Activated CD4-positive, alpha-beta T cell treated with anti-CD3 and anti-CD28 coated beads, Interleukin-2, Interleukin-4, amounts not matched to agents 100 ng/mL and 50 ng/mL, durations not matched to agents 16 hours and 8 hours (primary cell): ENCODE measurements around the gene CTIF.

Source experiments
- DNase-seq: peaks from one replicate; pipeline ENCODE4 v3.0.0-alpha.2; 2020; ENCODE audit warnings: low spot score

CTIF gene

GRCh38 chr18:48575301-48575657, 36.4 kb downstream of the CTIF start:
- no peak for DNase-seq

GRCh38 chr18:48575658-48576456, 37.0 kb downstream of the CTIF start:
- no peak for DNase-seq

- no peak for DNase-seq
These were observed 37.6 kb downstream of the CTIF start for GRCh38 chr18:48576457-48576771.

GRCh38 chr18:48577478-48578190, 38.8 kb downstream of the CTIF start:
- DNase-seq, result no peak

GRCh38 chr18:48578289-48578688, 39.5 kb downstream of the CTIF start:
- DNase-seq, result no peak

- DNase-seq, result no peak
These were observed 41.2 kb downstream of the CTIF start for GRCh38 chr18:48580066-48580465.

GRCh38 chr18:48580782-48581181, 42.0 kb downstream of the CTIF start:
- DNase-seq, result no peak

GRCh38 chr18:48581206-48581605, 42.4 kb downstream of the CTIF start:
- no peak for DNase-seq

- DNase-seq, result no peak
These were observed 43.1 kb downstream of the CTIF start for GRCh38 chr18:48581941-48582340.

GRCh38 chr18:48582946-48583345, 44.1 kb downstream of the CTIF start:
- no peak for DNase-seq

- DNase-seq, result no peak
These were observed 44.7 kb downstream of the CTIF start for GRCh38 chr18:48583573-48583972.

GRCh38 chr18:48589797-48590519, 51.1 kb downstream of the CTIF start:
- DNase-seq, result no peak

- no peak for DNase-seq
These were observed 51.8 kb downstream of the CTIF start for GRCh38 chr18:48590678-48591077.

- no peak for DNase-seq
These were observed 53.8 kb downstream of the CTIF start for GRCh38 chr18:48592540-48593171.

GRCh38 chr18:48594471-48595094, 55.8 kb downstream of the CTIF start:
- no peak for DNase-seq

- DNase-seq, result no peak
These were observed 56.9 kb downstream of the CTIF start for GRCh38 chr18:48595703-48596218.

GRCh38 chr18:48597110-48597509, 58.3 kb downstream of the CTIF start:
- no peak for DNase-seq

- no peak for DNase-seq
These were observed 58.8 kb downstream of the CTIF start for GRCh38 chr18:48597671-48598070.

GRCh38 chr18:48599391-48599790, 60.6 kb downstream of the CTIF start:
- no peak for DNase-seq

- no peak for DNase-seq
These were observed 61.2 kb downstream of the CTIF start for GRCh38 chr18:48600046-48600445.

GRCh38 chr18:48600456-48601090, 61.7 kb downstream of the CTIF start:
- DNase-seq, result no peak
